Stimulated activated naive B cell treated with anti-CD40 and anti-IgM and Interleukin-4, amounts not matched to agents 10 μg/mL and 1 μg/mL and 100 μg/mL, for 72 hours (primary cell): ENCODE results near the gene CBFA2T3.

Source experiments
- ATAC-seq, 2 donors: fragments of 150-1000 bp; cut with Tn5 transposase; replicated peaks; 2 replicates each; pipeline ENCODE4 v1.10.0; 2021; ENCODE audit warnings: moderate library complexity in 1 of 2
- DNase-seq: peaks from one replicate; pipeline ENCODE4 v3.0.0; 2021
- H3K27ac Mint-ChIP-seq: one replicate; pipeline ENCODE4 v1.8.0; 2022; ENCODE audit warnings: mild to moderate bottlenecking, mixed read lengths
- H3K27me3 Mint-ChIP-seq, 2 donors: one replicate each; pipeline ENCODE4 v1.8.0; 2022; ENCODE audit warnings: mixed read lengths in 2 of 2
- H3K36me3 Mint-ChIP-seq, 2 donors: one replicate each; pipeline ENCODE4 v1.8.0; 2022; ENCODE audit warnings: mixed read lengths in 2 of 2, mild to moderate bottlenecking in 1 of 2
- H3K4me1 Mint-ChIP-seq, 2 donors: one replicate each; pipeline ENCODE4 v1.8.0; 2022; ENCODE audit warnings: mixed read lengths in 2 of 2, mild to moderate bottlenecking in 1 of 2
- H3K4me3 Mint-ChIP-seq, 2 donors: one replicate each; pipeline ENCODE4 v1.8.0; 2022; ENCODE audit warnings: mild to moderate bottlenecking in 2 of 2, mixed read lengths in 2 of 2, moderate library complexity in 1 of 2
- H3K9me3 Mint-ChIP-seq, 2 donors: one replicate each; pipeline ENCODE4 v1.8.0; 2022; ENCODE audit warnings: mixed read lengths in 2 of 2, mild to moderate bottlenecking in 1 of 2

CBFA2T3 gene

GRCh38 chr16:88869673-88869980, 107.4 kb downstream of the CBFA2T3 start:
- DNase-seq, result no peak
- Mint-ChIP-seq H3K4me1 (peaks cover 12 to 34% of the 10 kb centered on the region in 2 donors), H3K9me3 (no peaks in the 10 kb centered on the region), H3K4me3 (no peak overlapping the region), H3K36me3 (peaks cover 3 to 7% of the 10 kb centered on the region in 2 donors), H3K27ac (peak overlapping the region; percentile 87), H3K27me3 (peaks cover 16 to 25% of the 10 kb centered on the region in 2 donors)
- ATAC-seq, result no peak

DNA sequence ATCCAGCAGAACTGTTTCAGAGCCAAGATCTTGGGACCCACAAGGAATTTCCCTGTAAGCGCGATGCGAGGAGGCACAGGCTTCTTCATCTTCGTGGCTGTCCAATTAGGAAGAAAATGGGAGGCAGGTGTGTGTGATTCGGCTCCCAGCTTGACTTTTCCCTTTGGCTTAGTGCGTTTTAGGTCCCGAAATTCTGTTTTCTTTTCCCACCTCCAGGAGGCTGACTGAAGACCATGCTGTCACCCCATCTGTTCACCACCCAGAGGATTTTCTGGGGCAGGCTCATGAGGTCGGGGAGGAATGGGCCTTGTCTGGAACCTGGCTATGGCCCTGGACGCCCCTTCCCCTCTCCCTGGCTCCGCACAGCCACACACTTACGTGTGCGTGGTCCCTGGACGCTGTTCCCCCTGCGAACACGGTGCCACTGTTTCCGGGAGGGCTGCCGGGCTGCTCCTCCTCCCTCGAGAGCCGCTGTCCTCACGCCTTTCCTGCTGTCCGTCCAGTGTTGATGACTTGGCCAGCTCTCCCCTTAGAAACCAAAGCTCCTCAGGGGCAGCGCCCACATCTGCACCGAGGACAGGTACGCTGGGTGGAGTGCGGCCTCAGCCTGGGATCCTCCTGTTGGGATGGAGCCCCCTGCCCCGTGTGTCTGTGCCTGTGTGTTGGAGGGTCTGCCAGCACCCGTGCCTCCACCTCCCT, 107.9 kb downstream of the CBFA2T3 start:
- Mint-ChIP-seq H3K4me3 (no peak overlapping the region), H3K27me3 (peaks cover 16 to 25% of the 10 kb centered on the region in 2 donors), H3K36me3 (peaks cover 2% of the 10 kb centered on the region in 2 donors), H3K27ac (peak overlapping the region; percentile 87), H3K4me1 (peaks cover 12 to 34% of the 10 kb centered on the region in 2 donors), H3K9me3 (no peaks in the 10 kb centered on the region)
- ATAC-seq, result no peak
- DNase-seq, result no peak

GRCh38 chr16:88867581-88868246, 109.3 kb downstream of the CBFA2T3 start:
- no peak for DNase-seq
- peaks cover 16 to 25% of the 10 kb centered on the region in 2 donors for H3K27me3 Mint-ChIP-seq
- H3K4me3 Mint-ChIP-seq, result no peak overlapping the region
- no peak for ATAC-seq
- no peaks in the 10 kb centered on the region for H3K9me3 Mint-ChIP-seq
- no peaks in the 10 kb centered on the region for H3K36me3 Mint-ChIP-seq
- no peak overlapping the region for H3K27ac Mint-ChIP-seq
- peaks cover 12 to 34% of the 10 kb centered on the region in 2 donors for H3K4me1 Mint-ChIP-seq

GRCh38 chr16:88866151-88866920, 110.7 kb downstream of the CBFA2T3 start, which contains the start of gene PABPN1L:
Gene PABPN1L (minus strand): TSS chr16:88866660. CDS start chr16:88866606, 54 bp downstream.
- DNase-seq (no peak), ATAC-seq (no peak)
- H3K36me3 Mint-ChIP-seq, result no peaks in the 10 kb centered on the region
- peaks cover 9 to 25% of the 10 kb centered on the region in 2 donors for H3K4me1 Mint-ChIP-seq
- peak within 1 kb of the TSS; percentile 49 for H3K27ac Mint-ChIP-seq
- peaks cover 16 to 24% of the 10 kb centered on the region in 2 donors for H3K27me3 Mint-ChIP-seq
- no peak within 1 kb of the TSS for H3K4me3 Mint-ChIP-seq
- H3K9me3 Mint-ChIP-seq, result no peaks in the 10 kb centered on the region

DNA sequence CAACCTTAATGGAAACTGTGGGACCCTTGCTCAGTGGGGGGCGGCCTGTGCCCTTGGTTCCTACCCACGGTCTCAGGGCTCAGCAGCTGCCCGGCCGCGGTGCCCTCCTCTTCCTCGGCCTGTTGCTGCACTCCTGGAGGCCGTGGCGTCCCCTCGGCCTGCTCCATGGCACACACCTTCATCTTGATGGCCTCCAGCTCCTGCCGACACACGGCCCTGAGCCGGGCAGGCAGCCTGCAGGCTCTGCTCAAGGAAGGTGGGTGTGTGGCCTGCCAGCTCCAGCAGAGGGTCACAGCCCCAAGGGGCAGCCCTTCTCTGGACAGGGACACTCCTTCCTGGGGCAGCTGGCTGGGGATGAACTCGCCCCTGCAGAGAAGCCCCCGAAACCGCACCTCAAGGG, 111.3 kb downstream of the CBFA2T3 start:
- DNase-seq, result no peak
- ATAC-seq, result no peak
- no peak overlapping the region for H3K4me3 Mint-ChIP-seq
- H3K4me1 Mint-ChIP-seq, result peaks cover 5 to 20% of the 10 kb centered on the region in 2 donors
- no peaks in the 10 kb centered on the region for H3K9me3 Mint-ChIP-seq
- H3K27me3 Mint-ChIP-seq, result peaks cover 14 to 18% of the 10 kb centered on the region in 2 donors
- H3K27ac Mint-ChIP-seq, result no peak overlapping the region
- H3K36me3 Mint-ChIP-seq, result peaks cover 2 to 5% of the 10 kb centered on the region in 2 donors

DNA sequence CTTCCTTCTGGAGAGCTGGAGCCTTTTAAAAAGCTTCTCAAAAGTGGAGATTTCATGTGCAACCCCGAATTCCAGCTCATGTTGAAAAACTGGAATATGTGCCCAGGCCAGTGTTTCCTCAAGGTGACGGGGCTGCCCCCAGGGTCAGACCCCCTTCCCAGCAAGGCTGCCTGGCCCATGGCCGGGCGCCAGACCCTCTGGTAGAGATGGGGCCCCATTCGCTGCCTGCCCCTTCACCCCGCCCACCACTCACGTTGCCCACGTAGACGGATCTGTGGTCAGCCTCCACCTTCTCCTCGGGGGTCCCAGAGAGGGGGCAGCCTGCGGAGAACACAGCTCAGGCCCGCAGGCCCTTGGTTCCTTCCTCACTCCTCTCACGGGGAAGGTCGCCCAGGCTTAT, 111.7 kb downstream of the CBFA2T3 start:
- Mint-ChIP-seq H3K9me3 (no peaks in the 10 kb centered on the region), H3K27ac (no peak overlapping the region), H3K27me3 (peaks cover 11 to 14% of the 10 kb centered on the region in 2 donors), H3K4me1 (peaks cover 2 to 15% of the 10 kb centered on the region in 2 donors), H3K36me3 (peaks cover 2 to 8% of the 10 kb centered on the region in 2 donors), H3K4me3 (no peak overlapping the region)
- no peak for DNase-seq
- ATAC-seq, result no peak

DNA sequence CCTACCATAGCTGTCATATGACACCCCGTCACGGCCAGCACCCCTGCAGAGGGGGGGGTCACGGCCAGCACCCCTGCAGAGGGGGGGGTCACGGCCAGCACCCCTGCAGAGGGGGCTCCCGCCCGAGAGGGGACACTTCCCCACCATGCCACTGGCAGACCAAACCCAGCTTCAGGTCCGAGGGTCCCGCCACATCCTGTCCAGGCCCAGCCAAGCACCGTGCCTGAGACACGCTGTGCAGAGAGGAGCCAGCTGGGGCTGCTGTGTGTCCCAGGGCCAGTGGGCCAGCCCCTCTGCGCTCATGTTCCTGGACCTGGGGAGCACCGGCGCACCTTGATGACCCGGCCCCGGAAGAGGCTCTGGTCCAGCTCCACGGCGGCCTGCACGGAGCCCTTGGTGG, 112.5 kb downstream of the CBFA2T3 start:
- Mint-ChIP-seq H3K4me1 (peaks cover 2 to 9% of the 10 kb centered on the region in 2 donors), H3K27me3 (peaks cover 5 to 6% of the 10 kb centered on the region in 2 donors), H3K27ac (no peak overlapping the region), H3K36me3 (peaks cover 2 to 8% of the 10 kb centered on the region in 2 donors), H3K4me3 (no peak overlapping the region), H3K9me3 (no peaks in the 10 kb centered on the region)
- ATAC-seq (no peak), DNase-seq (no peak)

GRCh38 chr16:88864099-88864498, 112.9 kb downstream of the CBFA2T3 start:
- H3K4me1 Mint-ChIP-seq, result peaks cover 2 to 6% of the 10 kb centered on the region in 2 donors

GRCh38 chr16:88863426-88863825, 113.6 kb downstream of the CBFA2T3 start:
- H3K4me1 Mint-ChIP-seq, result peaks cover 3 to 10% of the 10 kb centered on the region in 2 donors
- no peak overlapping the region for H3K27ac Mint-ChIP-seq
- H3K9me3 Mint-ChIP-seq, result no peaks in the 10 kb centered on the region
- no peak for DNase-seq
- H3K4me3 Mint-ChIP-seq, result no peak overlapping the region
- H3K27me3 Mint-ChIP-seq, result no peaks in the 10 kb centered on the region
- no peak for ATAC-seq
- peaks cover 3 to 14% of the 10 kb centered on the region in 2 donors for H3K36me3 Mint-ChIP-seq

More at GRCh38 chr16:88864099-88864498, 112.9 kb downstream of the CBFA2T3 start:
- H3K27me3 Mint-ChIP-seq, result peaks cover under 1 to 1% of the 10 kb centered on the region in 2 donors
- no peak overlapping the region for H3K4me3 Mint-ChIP-seq
- H3K36me3 Mint-ChIP-seq, result peaks cover 2 to 11% of the 10 kb centered on the region in 2 donors
- H3K27ac Mint-ChIP-seq, result no peak overlapping the region
- no peak for DNase-seq
- ATAC-seq, result no peak
- H3K9me3 Mint-ChIP-seq, result no peaks in the 10 kb centered on the region

DNA sequence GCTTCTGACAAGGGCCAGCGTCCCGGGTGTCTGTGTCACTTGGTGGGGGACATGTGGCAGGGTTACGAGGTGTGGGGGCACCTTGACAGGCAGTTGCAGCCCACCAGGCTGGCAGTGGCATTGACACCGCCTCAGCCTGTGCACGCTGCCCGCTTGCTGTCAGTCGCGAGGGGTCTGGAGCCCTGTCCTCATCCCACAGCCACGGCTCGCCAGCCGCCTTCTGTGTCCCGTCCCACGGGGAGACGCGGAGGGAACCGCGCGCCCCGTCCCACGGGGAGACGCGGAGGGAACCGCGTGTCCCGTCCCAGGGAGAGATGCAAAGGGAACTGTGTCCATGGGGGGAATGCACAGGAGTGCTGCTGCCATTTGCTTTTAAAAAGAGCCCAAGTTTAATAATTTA, 114.0 kb downstream of the CBFA2T3 start:
- Mint-ChIP-seq H3K4me1 (peaks cover 7 to 15% of the 10 kb centered on the region in 2 donors), H3K36me3 (peaks cover 4 to 15% of the 10 kb centered on the region in 2 donors), H3K27ac (no peak overlapping the region), H3K9me3 (no peaks in the 10 kb centered on the region), H3K27me3 (no peaks in the 10 kb centered on the region), H3K4me3 (no peak overlapping the region)
- DNase-seq (no peak), ATAC-seq (no peak)

- H3K4me1 Mint-ChIP-seq, result peaks cover 9 to 14% of the 10 kb centered on the region in 2 donors
- H3K9me3 Mint-ChIP-seq, result no peaks in the 10 kb centered on the region
- no peak for ATAC-seq
- H3K27me3 Mint-ChIP-seq, result no peaks in the 10 kb centered on the region
- H3K27ac Mint-ChIP-seq, result no peak overlapping the region
- H3K36me3 Mint-ChIP-seq, result peaks cover 7 to 20% of the 10 kb centered on the region in 2 donors
- H3K4me3 Mint-ChIP-seq, result no peak overlapping the region
- DNase-seq, result no peak
Measured at GRCh38 chr16:88861359-88861758, 115.6 kb downstream of the CBFA2T3 start.

- no peak for DNase-seq
- Mint-ChIP-seq H3K4me1 (peaks cover 24 to 32% of the 10 kb centered on the region in 2 donors), H3K27ac (no peak overlapping the region), H3K9me3 (no peaks in the 10 kb centered on the region), H3K36me3 (peaks cover 9 to 20% of the 10 kb centered on the region in 2 donors), H3K4me3 (no peak overlapping the region), H3K27me3 (no peaks in the 10 kb centered on the region)
- no peak for ATAC-seq
Measured at GRCh38 chr16:88859381-88860091, 117.5 kb downstream of the CBFA2T3 start.

DNA sequence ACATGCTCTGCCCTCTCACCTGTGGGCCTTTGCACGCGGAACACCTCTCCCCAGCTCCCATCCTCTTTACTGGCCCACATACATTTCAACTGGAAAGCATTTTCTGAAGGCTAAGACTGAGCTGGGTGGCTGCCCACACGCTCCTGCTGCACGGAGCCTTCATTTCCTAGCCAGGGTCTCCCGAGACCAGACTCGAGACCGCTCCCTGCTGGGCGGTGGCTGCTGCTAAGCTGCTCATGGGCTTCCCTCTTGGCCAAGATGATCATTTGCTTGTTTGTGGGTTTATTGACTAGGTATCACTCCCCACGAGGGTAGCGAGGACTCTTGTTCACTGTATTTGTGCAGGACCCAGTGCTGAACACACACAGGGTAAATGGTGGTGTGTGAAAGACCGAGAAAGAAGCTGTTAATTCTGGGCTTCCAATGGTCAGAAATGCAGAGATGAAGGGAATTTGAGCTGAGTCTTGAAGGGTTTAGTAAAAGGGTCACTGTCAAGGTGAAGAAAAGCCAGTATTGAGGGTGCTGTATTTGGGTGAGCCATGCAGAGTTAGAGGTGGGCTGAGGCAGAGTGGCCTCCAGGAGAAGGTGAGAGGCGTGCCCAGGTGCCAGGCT, 119.2 kb downstream of the CBFA2T3 start:
- ATAC-seq (peak; percentile 67 to 72), DNase-seq (peak; percentile 60)
- Mint-ChIP-seq H3K4me3 (peak overlapping the region; percentile 91 to 93), H3K27ac (peak overlapping the region; percentile 89), H3K27me3 (no peaks in the 10 kb centered on the region), H3K4me1 (peaks cover 27 to 39% of the 10 kb centered on the region in 2 donors), H3K9me3 (no peaks in the 10 kb centered on the region), H3K36me3 (peaks cover 9 to 20% of the 10 kb centered on the region in 2 donors)
